Esophagus muscularis mucosa (tissue), 4 donors: ENCODE measurements around the gene SF3A1. TPM values are rescaled to one million over a fixed set of nuclear protein-coding genes. Genes with fewer than 3 reads are reported as not detected.

Source experiments
- DNase-seq: peaks from one replicate; pipeline ENCODE4 v3.0.0-alpha.2; 2017; ENCODE audit errors: extremely low spot score
- H3K27ac ChIP-seq, 4 donors: fragments of 200-600 bp; sonication (generic); replicated peaks in 1 of 4; 1 replicate in 3 of 4; 2 replicates in 1 of 4; pipeline ENCODE4 v1.5.1; 2016 to 2019; ENCODE audit warnings: mild to moderate bottlenecking in 1 of 4
- H3K27me3 ChIP-seq, 4 donors: fragments of 200-600 bp; sonication (generic); one replicate each; pipeline versions ENCODE4 v1.5.1 to v1.6.0; 2016 to 2019
- H3K36me3 ChIP-seq, 4 donors: fragments of 200-600 bp; sonication (generic); one replicate each; pipeline ENCODE4 v1.5.1; 2016 to 2019
- H3K4me1 ChIP-seq, 4 donors: fragments of 200-600 bp; sonication (generic); one replicate each; pipeline ENCODE4 v1.5.1; 2016 to 2019
- H3K4me3 ChIP-seq, 4 donors: fragments of 200-600 bp; sonication (generic); 1 replicate in 2 of 4; 2 replicates in 2 of 4; pipeline ENCODE4 v1.5.1; 2016 to 2019; ENCODE audit warnings: mild to moderate bottlenecking in 4 of 4, moderate library complexity in 1 of 4
- H3K9me3 ChIP-seq, 4 donors: fragments of 200-600 bp; sonication (generic); 1 replicate in 3 of 4; 2 replicates in 1 of 4; pipeline ENCODE4 v1.5.1; 2016 to 2019
- EP300 ChIP-seq: sonication (generic); formaldehyde crosslinking; IDR thresholded peaks from one replicate; pipeline ENCODE4 v1.6.1; 2017; ENCODE audit warnings: antibody characterized with exemption
- POLR2A ChIP-seq: fragments of 450-650 bp; IDR thresholded peaks from one replicate; pipeline ENCODE4 v1.6.1; 2017; ENCODE audit warnings: antibody characterized with exemption, moderate library complexity, mild to moderate bottlenecking, low read depth
- POLR2AphosphoS5 ChIP-seq, 2 donors: sonication (generic); formaldehyde crosslinking; IDR thresholded peaks; one replicate each; pipeline ENCODE4 v1.6.1; 2017; ENCODE audit warnings: antibody characterized with exemption in 2 of 2
- WGBS: methylation state at CpG from one replicate; pipeline ENCODE4 v1.1.5; 2018; 5-methylcytosine and 5-hydroxymethylcytosine counted together
- intact Hi-C: fragments of 100-400 bp; cut with DNase I; formaldehyde crosslinking; loops from one replicate; pipeline ENCODE4 v1.15.1; 2023
- total RNA-seq, 4 donors: library from RNA; depleted of rRNA; stranded (reverse); fragments of >200 nt; gene quantifications; one replicate each; pipeline versions ENCODE4 v1.1.0 to v1.2.1, GENCODE V29; 2016
- TF ChIP-seq, protein P1 (sequence below), 3 experiments: fragments of 200-600 bp in 2 of 3; fragments of 450-650 bp in 1 of 3; sonication (generic) in 2 of 3; IDR thresholded peaks; one replicate each; pipeline ENCODE4 v1.5.1; 2017 to 2019; ENCODE audit warnings: antibody characterized with exemption in 3 of 3, mild to moderate bottlenecking in 2 of 3, moderate library complexity in 1 of 3

The SF3A1 gene
- total RNA-seq, 4 donors from 2014 or later = 32.8 to 85.8 (median 60.0) TPM

DNA sequence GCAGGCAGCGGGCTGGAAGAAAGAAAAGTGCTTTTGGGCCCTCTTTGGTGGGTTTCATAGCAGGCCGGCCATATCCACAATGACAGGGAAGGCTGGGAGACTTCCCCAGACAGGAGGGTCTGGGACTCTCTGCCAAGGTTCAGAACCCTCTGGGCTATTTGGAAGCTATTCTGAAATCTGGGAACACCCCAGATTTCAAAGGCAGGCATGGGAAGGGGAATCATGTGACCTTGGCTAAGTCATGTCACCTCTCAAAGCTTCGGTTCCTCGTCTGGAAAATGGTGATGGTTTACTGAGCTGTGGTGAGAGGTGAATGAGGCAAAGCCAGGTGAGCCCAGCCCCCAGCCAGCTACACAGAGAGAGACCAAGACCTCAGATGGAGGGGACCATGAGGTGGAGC lies 72.0 kb downstream of the SF3A1 start:
- H3K36me3 ChIP-seq = peaks cover 14 to 49% (median 29%) of the 10 kb centered on the region in 4 donors
- H3K4me1 ChIP-seq = peaks cover 13 to 22% (median 21%) of the 10 kb centered on the region in 4 donors
- no peak overlapping the region for H3K27ac ChIP-seq
- TF ChIP-seq, protein P1, sequence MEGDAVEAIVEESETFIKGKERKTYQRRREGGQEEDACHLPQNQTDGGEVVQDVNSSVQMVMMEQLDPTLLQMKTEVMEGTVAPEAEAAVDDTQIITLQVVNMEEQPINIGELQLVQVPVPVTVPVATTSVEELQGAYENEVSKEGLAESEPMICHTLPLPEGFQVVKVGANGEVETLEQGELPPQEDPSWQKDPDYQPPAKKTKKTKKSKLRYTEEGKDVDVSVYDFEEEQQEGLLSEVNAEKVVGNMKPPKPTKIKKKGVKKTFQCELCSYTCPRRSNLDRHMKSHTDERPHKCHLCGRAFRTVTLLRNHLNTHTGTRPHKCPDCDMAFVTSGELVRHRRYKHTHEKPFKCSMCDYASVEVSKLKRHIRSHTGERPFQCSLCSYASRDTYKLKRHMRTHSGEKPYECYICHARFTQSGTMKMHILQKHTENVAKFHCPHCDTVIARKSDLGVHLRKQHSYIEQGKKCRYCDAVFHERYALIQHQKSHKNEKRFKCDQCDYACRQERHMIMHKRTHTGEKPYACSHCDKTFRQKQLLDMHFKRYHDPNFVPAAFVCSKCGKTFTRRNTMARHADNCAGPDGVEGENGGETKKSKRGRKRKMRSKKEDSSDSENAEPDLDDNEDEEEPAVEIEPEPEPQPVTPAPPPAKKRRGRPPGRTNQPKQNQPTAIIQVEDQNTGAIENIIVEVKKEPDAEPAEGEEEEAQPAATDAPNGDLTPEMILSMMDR (IDR thresholded peaks at IDR 0.05) = no peak
- TF ChIP-seq EP300 (no peak), POLR2AphosphoS5 (IDR thresholded peaks at IDR 0.05) (no peak), POLR2A (no peak)
- no peak for DNase-seq
- no peaks in the 10 kb centered on the region for H3K27me3 ChIP-seq
- intact Hi-C loops = no loop called here
- H3K9me3 ChIP-seq = no peaks in the 10 kb centered on the region
- WGBS = 98% methylated on average over 4 of the region's 4 CpGs
- no peak overlapping the region for H3K4me3 ChIP-seq

DNA sequence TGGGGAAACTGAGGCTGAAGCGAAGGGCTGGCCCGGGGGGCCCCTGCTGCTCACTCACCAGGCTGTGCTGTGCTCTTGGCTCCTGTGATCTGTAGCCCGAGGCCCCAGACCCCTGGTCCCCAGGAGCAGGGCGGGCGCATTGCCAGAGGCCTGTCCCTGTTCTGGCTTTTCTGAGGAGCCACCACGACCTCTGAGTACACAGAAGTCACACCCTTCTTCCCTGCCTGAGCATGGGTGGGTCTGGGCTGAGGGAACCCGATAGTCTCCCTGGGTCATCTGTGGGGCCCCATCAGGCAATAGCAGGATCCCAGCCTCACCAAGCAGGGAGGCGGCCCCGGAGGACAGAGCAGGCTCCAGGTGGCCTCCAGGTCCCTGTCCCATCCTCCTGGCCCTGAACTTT lies 72.5 kb downstream of the SF3A1 start:
- 91% methylated on average over 7 of the region's 9 CpGs for WGBS
- intact Hi-C loops = no loop called here

DNA sequence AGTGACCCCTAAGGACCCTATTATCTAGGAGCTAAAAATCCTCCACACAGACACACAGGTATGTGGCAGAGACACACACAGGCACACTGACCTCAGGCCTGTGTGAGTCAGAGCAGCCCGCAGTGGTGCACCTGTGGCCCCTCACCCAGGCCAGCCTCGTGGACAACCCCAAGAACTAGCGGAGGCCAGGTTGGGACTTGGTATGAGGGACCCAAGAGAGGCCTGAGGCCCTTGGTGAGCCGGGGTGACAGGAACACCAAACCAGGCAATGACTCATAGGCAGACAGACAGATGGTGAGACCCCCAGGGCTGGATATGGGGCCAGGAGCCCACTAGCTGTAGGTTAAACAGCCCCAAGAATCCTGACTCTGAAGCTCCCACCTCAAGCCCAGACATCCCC lies 73.4 kb downstream of the SF3A1 start:
- Histone ChIP-seq H3K4me1 (peaks cover 6 to 23% (median 17%) of the 10 kb centered on the region in 4 donors), H3K4me3 (no peak overlapping the region), H3K27me3 (no peaks in the 10 kb centered on the region), H3K36me3 (peaks cover 14 to 49% (median 29%) of the 10 kb centered on the region in 4 donors), H3K9me3 (no peaks in the 10 kb centered on the region), H3K27ac (no peak overlapping the region)
- intact Hi-C loops = no loop called here
- WGBS = no CpG with 5 or more reads among the region's 4 CpGs
- no peak for DNase-seq
- TF ChIP-seq POLR2A (no peak), POLR2AphosphoS5 (IDR thresholded peaks at IDR 0.05) (no peak)
- TF ChIP-seq, protein P1 (IDR thresholded peaks at IDR 0.05) = no peak

More for the DNA sequence above, 72.5 kb downstream of the SF3A1 start:
- Histone ChIP-seq H3K9me3 (no peaks in the 10 kb centered on the region), H3K27me3 (no peaks in the 10 kb centered on the region), H3K4me1 (peaks cover 13 to 22% (median 21%) of the 10 kb centered on the region in 4 donors), H3K36me3 (peaks cover 14 to 49% (median 29%) of the 10 kb centered on the region in 4 donors), H3K4me3 (no peak overlapping the region), H3K27ac (no peak overlapping the region)
- no peak for DNase-seq
- TF ChIP-seq EP300 = no peak
- no peak for TF ChIP-seq POLR2AphosphoS5 (IDR thresholded peaks at IDR 0.05)
- no peak for TF ChIP-seq POLR2A
- TF ChIP-seq, protein P1 (IDR thresholded peaks at IDR 0.05) = no peak

DNA sequence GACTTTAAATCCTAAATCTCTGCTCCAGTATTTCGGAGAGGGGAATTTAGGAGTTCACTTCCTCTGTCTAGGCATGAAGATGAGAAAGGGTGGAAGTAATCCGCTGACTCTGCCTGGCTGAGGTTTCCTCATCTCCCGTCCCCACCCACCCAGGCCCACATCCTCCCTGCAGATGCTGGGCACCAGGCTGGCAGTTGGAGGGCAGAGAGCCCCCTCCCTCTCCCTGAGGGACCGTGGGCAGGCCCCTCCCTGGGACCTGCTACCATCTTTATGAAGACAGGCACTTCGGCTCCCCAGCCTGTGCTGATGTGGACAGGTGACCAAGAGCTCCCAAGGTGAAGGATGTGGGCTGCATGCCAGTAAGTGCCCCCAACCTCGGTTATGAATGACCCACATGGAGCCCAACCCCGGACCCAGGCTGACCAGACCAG lies 74.1 kb downstream of the SF3A1 start:
- 83% methylated on average over 5 of the region's 7 CpGs for WGBS
- peaks cover 14 to 49% (median 29%) of the 10 kb centered on the region in 4 donors for H3K36me3 ChIP-seq
- no peaks in the 10 kb centered on the region for H3K9me3 ChIP-seq
- TF ChIP-seq POLR2A (no peak), EP300 (no peak), POLR2AphosphoS5 (IDR thresholded peaks at IDR 0.05) (no peak)
- TF ChIP-seq, protein P1 (IDR thresholded peaks at IDR 0.05) = no peak
- H3K27ac ChIP-seq = no peak overlapping the region
- peaks cover 6 to 23% (median 16%) of the 10 kb centered on the region in 4 donors for H3K4me1 ChIP-seq
- no peak for DNase-seq
- no peak overlapping the region for H3K4me3 ChIP-seq
- intact Hi-C loops = no loop called here
- no peaks in the 10 kb centered on the region for H3K27me3 ChIP-seq

Other genes with a start within 250 kb of the SF3A1 start
- 1 to 10 TPM in 2 of 4 donors, under 1 TPM in 2; 0.19 to 4.8 (median 1.6) TPM for gene LIF, start 110.1 kb downstream of the SF3A1 start, total RNA-seq
- gene OSM, start 90.0 kb downstream of the SF3A1 start, total RNA-seq = 1 to 10 TPM in 1 of 4 donors, under 1 TPM in 1, not detected in 2; 0.57 to 8.3 TPM
- gene CASTOR1, start 67.4 kb downstream of the SF3A1 start, total RNA-seq = 10 to 100 TPM; 16.5 to 19.4 (median 17.8) TPM
- gene TBC1D10A, start 30.0 kb downstream of the SF3A1 start, total RNA-seq = 10 to 100 TPM; 29.5 to 40.3 (median 38.0) TPM
- 1 to 10 TPM; 1.5 to 2.5 (median 1.6) TPM for gene CCDC157, start 113 bp upstream of the SF3A1 start, total RNA-seq
- 10 to 100 TPM in 3 of 4 donors, 1 to 10 TPM in 1; 6.6 to 18.5 (median 15.0) TPM for gene RNF215, start 30.5 kb upstream of the SF3A1 start, total RNA-seq
- 10 to 100 TPM in 2 of 4 donors, 1 to 10 TPM in 2; 3.3 to 16.7 (median 8.5) TPM for gene SEC14L2, start 40.1 kb upstream of the SF3A1 start, total RNA-seq
- 1 to 10 TPM; 1.2 to 7.1 (median 3.4) TPM for gene MTFP1, start 68.9 kb upstream of the SF3A1 start, total RNA-seq
- not detected for gene SEC14L3, start 115.1 kb upstream of the SF3A1 start, total RNA-seq
- not detected for gene SEC14L4, start 148.8 kb upstream of the SF3A1 start, total RNA-seq
- 1 to 10 TPM in 3 of 4 donors, not detected in 1; 1.2 to 1.5 (median 1.4) TPM for gene SEC14L6, start 189.8 kb upstream of the SF3A1 start, total RNA-seq
- gene GAL3ST1, start 217.8 kb upstream of the SF3A1 start, total RNA-seq = 1 to 10 TPM; 1.2 to 3.2 (median 1.9) TPM
- 10 to 100 TPM; 28.2 to 55.7 (median 42.9) TPM for gene PES1, start 235.0 kb upstream of the SF3A1 start, total RNA-seq